HL-60 (cell line): ENCODE results near the gene DDX6.
"Not testable (repeated sequence)": the region's sequence is repeated elsewhere in the genome, so short reads cannot be mapped to it uniquely, and the experiment has no call there.

Experiments used
- DNase-seq, 2 experiments: peaks; one replicate each; pipeline ENCODE4 v3.0.0-alpha.2; 2010 to 2020; ENCODE audit warnings: low read depth in 1 of 2, low spot score in 1 of 2
- H3K27ac ChIP-seq: fragments of 250-450 bp; sonication (Bioruptor Pico); replicated peaks from 2 replicates; pipeline ENCODE4 v1.5.1; 2020; ENCODE audit warnings: mild to moderate bottlenecking, moderate library complexity
- H3K27me3 ChIP-seq: fragments of 250-450 bp; sonication (Bioruptor Pico); 2 replicates; pipeline ENCODE4 v1.5.1; 2021; ENCODE audit warnings: mild to moderate bottlenecking, moderate library complexity; ENCODE audit not compliant: insufficient read depth, poor library complexity, severe bottlenecking
- H3K4me3 ChIP-seq: replicated peaks from 2 replicates; pipeline ENCODE4 v1.5.1; 2011; ENCODE audit warnings: mild to moderate bottlenecking, control low read depth, low read length; ENCODE audit not compliant: insufficient read depth
- CTCF ChIP-seq: IDR thresholded peaks from one replicate; pipeline ENCODE4 v1.5.1; 2011; ENCODE audit warnings: low read length, control low read depth, inconsistent platforms; ENCODE audit not compliant: insufficient read depth
- GABPA ChIP-seq: IDR thresholded peaks from 2 replicates; pipeline ENCODE4 v1.6.1; 2012; ENCODE audit warnings: low read depth
- POLR2AphosphoS5 ChIP-seq: IDR thresholded peaks from 2 replicates; pipeline ENCODE4 v1.6.1; 2012; ENCODE audit warnings: low read depth
- REST ChIP-seq: IDR thresholded peaks from 2 replicates; pipeline ENCODE4 v1.6.1; 2012; ENCODE audit warnings: low read depth; ENCODE audit not compliant: insufficient replicate concordance
- SPI1 ChIP-seq: IDR thresholded peaks from 2 replicates; pipeline ENCODE4 v1.6.1; 2012; ENCODE audit warnings: low read depth, mild to moderate bottlenecking, borderline replicate concordance

DDX6 gene

GRCh38 chr11:118714816-118715215 is 76.1 kb downstream of the DDX6 start:
- TF ChIP-seq CTCF (no peak), SPI1 (no peak), GABPA (no peak), POLR2AphosphoS5 (no peak)

GRCh38 chr11:118714416-118714815 is 76.5 kb downstream of the DDX6 start:
- not testable (repeated sequence) for H3K27ac ChIP-seq, H3K4me3 ChIP-seq, DNase-seq, H3K27me3 ChIP-seq

More at GRCh38 chr11:118714816-118715215, 76.1 kb downstream of the DDX6 start:
- H3K4me3 ChIP-seq, result no peak overlapping the region
- no peak for DNase-seq
- H3K27ac ChIP-seq, result no peak overlapping the region
- H3K27me3 ChIP-seq, result no peaks in the 10 kb centered on the region

GRCh38 chr11:118708296-118708695 is 82.7 kb downstream of the DDX6 start:
- H3K27me3 ChIP-seq, result no peaks in the 10 kb centered on the region
- no peak overlapping the region for H3K4me3 ChIP-seq
- TF ChIP-seq CTCF, result no peak
- TF ChIP-seq GABPA, result no peak
- no peak for TF ChIP-seq SPI1
- TF ChIP-seq POLR2AphosphoS5, result no peak
- no peak for TF ChIP-seq REST
- no peak for DNase-seq
- H3K27ac ChIP-seq, result no peak overlapping the region

GRCh38 chr11:118706546-118706825 is 84.5 kb downstream of the DDX6 start:
- DNase-seq, result no peak
- TF ChIP-seq SPI1, result no peak
- no peak for TF ChIP-seq CTCF
- no peak for TF ChIP-seq REST
- TF ChIP-seq POLR2AphosphoS5, result no peak
- TF ChIP-seq GABPA, result no peak
- no peak overlapping the region for H3K4me3 ChIP-seq
- no peak overlapping the region for H3K27ac ChIP-seq
- H3K27me3 ChIP-seq, result no peaks in the 10 kb centered on the region
